C1 segment of cervical spinal cord (tissue), 14 donors: ENCODE measurements around the gene GMNC.
"Not testable (repeated sequence)": the region's sequence is repeated elsewhere in the genome, so short reads cannot be mapped to it uniquely, and the experiment has no call there.

Experiments used
- DNase-seq, 14 donors: peaks; one replicate each; lab custom pipeline; 2025; lab: John Stamatoyannopoulos, UW

The GMNC gene, protein sequence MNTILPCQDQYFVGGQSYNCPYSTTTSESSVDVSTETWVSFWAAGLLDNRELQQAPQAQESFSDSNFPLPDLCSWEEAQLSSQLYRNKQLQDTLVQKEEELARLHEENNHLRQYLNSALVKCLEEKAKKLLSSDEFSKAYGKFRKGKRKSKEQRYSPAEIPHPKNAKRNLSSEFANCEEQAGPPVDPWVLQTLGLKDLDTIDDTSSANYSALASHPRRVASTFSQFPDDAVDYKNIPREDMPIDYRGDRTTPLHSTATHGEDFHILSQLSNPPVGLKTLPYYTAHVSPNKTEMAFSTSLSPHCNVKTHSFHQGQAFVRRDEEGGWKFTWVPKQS

DNA sequence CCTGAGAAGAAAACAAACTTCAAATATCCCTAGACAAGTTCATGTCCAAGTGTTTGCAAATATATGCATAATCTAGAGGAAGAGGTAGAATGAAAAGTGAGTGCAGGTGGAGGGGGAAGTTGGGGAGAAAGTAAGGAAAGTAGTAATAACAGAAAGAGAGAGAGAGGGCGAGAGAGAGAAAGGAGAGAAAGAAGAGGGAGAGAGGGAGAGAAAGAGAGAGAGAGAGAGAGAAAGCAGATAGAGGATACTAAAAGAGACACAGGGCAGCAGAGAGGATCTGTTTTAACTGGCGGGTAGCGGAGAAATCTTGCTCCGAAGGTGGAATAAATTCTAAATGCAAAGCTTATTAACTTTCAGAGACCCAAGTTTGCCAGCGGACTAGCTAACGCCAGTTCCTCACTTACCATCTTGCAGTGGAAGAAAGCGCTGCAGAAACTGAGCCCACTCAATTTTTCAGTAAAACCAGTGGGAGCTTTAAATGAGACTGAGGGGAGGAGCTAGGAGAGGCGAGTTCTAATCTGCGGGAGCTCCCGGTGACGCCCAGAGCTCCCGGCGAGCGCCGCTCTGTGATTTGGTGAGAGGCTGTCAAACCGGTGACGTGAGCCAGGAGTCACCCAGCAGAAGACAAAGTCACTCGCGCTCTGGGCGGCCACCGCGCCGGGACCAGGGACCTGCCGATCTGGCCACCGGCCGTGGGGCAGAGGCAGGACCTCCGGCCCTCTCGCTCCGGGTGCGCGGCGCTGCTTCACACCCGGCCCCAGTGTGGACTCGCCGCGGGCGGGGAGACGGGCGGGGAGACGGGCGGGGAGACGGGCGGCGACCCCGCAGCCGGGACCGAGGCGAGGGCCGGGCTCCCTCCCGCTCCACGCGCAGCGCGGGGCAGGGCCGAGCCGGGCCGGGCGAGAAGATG is at the start of gene GMNC:
Gene GMNC (minus strand): TSS at position 486 of the 910 bp plus-strand sequence. CDS start 79 bp downstream, at position 407.
- DNase-seq = peak in 11 of 14 donors; percentile 11 to 70 (median 43)

GRCh38 chr3:190911382-190911781 is 48.9 kb upstream of the GMNC start:
- no peak for DNase-seq

DNA sequence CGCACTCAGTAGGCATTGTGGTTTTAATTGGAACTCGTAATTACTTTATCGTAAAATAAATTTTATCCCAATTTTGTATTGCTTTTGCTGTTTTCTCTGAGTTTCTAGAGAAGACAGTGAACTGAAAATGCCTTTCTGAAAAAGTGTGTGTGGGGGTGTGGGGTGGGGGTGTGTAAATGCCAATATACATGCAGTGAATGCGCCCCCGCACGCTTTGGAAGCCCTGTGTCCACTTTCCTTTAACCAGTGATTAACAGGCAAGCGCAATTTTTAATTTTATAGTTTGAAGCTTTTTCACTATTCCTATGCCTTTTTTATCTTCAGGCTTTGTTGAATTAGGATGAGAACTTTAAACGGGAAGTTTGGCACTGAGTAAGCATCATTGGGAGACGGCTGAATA is 47.4 kb upstream of the GMNC start:
- no peak for DNase-seq

DNA sequence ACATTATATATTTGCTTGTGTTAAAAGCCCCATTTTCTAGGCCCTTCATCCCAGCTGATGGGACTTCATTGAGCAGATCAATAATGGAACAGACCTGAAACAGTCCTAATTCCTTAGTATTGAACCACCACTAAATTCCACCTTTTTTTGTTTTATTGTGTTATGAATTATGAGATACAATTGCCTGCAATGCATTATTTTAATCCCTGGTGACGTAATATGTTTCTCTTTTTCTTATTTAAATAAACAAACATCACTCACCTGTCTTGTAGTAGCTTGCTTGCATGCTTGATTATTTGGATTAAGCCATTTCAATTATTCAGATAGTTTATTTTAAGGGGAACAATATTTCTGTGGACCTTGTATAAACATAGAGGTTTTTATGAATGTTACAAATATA is 40.7 kb upstream of the GMNC start:
- no peak for DNase-seq

DNA sequence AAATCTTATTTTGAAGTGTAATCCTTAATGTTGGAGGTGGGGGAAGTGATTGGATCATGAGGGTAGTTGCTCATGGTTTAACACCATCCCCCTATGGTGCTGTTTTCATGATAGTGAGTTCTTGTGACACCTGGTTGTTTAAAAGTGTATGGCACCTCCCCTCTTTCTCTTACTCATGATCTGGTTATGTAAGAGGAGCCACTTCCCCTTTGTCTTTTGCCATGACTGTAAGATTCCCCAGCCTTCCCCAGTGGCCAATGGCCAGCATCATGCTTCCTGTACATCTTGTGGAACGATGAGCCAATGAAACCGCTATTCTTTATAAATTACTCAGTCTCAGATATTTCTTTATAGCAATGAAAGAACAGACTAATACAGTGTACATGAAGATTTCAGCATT is 39.8 kb upstream of the GMNC start:
- DNase-seq = no peak

GRCh38 chr3:190892395-190892902 is 30.0 kb upstream of the GMNC start:
- no peak for DNase-seq

- DNase-seq = no peak
Measured at GRCh38 chr3:190886945-190887344, 24.5 kb upstream of the GMNC start.

DNA sequence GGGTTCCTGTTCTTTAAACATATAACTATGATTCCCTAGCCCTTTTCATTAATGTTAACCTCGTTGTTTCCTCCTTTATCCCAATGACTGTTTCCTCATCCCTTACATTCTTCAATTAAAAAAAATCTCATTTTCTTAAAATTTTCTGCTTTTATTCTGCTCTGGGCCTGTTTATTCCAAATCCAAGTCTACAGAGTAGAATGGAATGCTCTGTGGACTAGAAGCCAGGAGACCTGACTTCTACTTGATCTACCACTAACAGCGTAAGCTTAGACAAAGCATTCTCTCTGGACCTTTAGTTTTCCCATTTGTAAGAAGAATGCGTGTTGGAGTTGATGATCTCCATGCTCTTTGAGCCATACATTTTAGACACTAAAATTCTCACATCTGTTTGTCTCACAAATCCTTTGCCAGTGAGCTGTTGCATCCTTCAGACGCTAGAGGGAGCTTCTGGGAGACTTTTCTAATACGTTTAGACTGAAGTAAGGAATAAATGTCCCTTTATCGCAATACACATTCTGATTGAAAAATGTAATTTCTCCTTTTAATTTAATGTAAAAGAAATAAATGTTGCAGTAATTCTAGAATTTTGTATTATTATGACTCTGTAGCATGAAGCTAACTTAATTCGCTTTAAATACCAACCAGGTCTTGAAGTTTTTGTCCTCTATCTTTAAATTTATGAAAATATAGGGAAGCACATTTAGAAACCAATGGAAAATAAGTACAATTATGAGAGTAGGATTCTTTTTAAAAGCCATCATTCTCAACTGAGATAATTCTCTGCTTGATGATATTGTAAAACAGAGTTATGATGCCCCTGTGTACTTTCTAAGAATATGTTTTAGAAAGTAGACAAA is 21.7 kb upstream of the GMNC start:
- peak in 3 of 14 donors; percentile 2 to 17 (median 6) for DNase-seq

- no peak for DNase-seq
Measured at GRCh38 chr3:190883141-190883540, 20.6 kb upstream of the GMNC start.

DNA sequence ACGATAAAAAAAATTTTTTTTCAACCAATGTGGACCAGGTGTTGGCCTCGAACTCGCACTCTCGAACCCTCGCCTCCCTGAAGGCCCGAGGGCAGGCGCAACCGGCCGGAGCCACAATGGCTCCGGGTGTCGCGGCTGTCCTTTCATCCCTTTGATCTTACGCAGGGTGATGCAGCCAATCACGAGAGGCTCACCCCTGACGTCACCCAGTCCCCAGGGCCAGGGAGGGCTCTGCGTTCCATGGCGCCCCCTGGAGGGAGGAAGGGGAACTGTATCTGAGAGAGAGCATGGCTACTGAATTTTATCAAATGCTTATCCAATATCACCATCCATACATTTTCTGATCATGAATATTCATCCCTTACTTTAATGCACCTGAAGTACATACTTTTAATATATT is 15.4 kb upstream of the GMNC start:
- no peak for DNase-seq

GRCh38 chr3:190876433-190876832 is 13.9 kb upstream of the GMNC start:
- DNase-seq = not testable (repeated sequence)

DNA sequence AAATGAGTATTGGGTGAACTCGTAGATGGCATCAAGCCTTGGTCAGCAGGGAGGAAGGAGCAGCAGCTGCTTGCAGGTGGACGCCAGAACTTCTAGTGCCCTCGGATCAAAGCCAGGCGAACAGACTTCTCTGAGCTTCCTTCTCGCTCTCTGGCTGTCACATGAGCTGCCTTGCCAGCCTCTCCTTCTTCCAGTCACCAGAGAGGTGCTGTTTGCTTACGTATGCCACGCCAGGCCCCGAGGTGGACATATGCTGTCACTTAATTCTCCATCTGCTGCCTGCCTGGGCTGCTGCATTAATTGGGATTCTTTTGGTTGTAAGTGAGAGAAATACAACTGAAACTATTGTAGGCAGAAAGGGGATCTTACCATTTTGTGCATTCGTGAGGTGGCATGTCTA is 12.6 kb upstream of the GMNC start:
- DNase-seq = peak in 3 of 14 donors; percentile 9 to 79 (median 22)

GRCh38 chr3:190870127-190870526 is 7.6 kb upstream of the GMNC start:
- DNase-seq = no peak

DNA sequence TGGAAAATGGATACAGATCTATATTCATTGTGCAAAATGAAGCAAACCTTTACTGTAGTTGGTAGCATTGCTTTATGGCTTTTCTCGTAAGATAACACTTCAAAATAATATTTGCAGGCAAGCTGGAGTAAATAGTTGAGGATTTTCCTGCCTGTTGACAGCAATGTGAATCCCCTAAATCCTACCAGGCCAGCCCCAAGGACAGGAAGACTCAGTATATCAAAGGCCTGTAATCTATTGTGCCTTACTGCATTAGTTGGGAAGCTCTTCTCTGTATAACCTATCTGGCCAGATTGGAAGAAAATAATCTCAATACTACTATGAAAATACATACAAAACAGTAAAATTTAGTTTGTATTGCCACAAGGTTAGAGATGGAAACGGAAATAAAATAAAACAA is 4.6 kb upstream of the GMNC start:
- DNase-seq = no peak

- no peak for DNase-seq
Measured at GRCh38 chr3:190865828-190866227, 3.3 kb upstream of the GMNC start.

- no peak for DNase-seq
Measured at GRCh38 chr3:190865419-190865818, 2.9 kb upstream of the GMNC start.

- no peak for DNase-seq
Measured at GRCh38 chr3:190864002-190864401, 1.5 kb upstream of the GMNC start.

DNA sequence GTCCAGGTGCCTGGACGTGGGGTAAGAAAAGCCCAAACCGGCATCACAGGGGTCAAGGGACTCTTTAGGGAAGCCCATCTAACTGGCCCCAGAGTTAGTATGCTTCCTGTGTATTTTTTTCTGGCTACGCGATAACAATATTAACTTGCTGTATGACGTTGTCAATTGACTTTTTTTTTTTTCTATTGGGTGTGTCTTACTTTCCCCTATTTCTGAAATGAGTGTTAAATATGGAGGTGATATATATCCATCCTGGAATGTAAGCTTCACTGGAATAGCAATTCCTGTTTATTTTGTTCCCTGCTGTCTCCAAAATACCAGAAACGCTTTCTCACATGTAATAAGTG is 598 bp upstream of the GMNC start:
- DNase-seq = no peak

DNA sequence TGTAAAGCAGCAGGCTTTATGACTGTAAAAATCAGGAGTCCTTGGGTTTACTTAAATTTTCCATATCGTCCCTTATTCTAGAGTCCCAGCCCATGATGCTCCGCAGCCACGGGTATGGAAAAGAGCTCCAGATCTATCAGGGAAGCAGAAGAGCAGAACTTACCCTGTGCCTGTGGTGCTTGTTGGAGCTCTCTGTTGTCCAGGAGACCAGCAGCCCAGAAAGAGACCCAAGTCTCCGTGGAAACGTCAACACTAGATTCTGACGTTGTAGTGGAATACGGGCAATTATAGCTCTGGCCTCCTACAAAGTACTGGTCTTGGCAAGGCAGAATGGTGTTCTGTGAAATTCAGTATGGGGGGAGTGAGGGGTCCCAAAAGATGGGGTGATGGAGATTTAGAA is 2.0 kb downstream of the GMNC start:
- DNase-seq = peak in 2 of 14 donors; percentile 1 to 5

GRCh38 chr3:190855151-190855550 is 7.3 kb downstream of the GMNC start:
- DNase-seq = no peak

GRCh38 chr3:190854062-190854461 is 8.4 kb downstream of the GMNC start:
- DNase-seq = no peak

DNA sequence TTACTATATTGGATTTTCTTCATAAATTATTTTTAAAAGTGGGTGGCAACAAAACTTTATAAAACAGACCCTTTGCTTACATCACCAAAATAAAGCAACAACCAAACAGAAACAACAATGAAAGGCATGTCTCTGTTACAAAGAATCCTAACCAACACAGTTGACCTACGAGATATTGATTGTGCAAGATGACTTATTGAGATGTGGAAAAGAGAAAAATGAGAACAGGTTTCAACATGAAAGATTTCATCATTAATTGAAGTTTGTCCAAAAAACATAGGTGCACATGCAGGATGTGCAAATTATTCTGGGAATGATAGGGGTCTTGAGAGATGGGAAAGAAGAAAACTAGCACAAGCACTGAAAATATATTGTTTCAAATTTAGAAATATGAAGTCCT is 9.0 kb downstream of the GMNC start:
- no peak for DNase-seq
